Stimulated activated CD8-positive, alpha-beta memory T cell treated with anti-CD3 and anti-CD28 coated beads, Interleukin-12 subunit alpha, Interleukin-12 subunit beta, amount 100 ng/mL, for 24 hours (primary cell): ENCODE measurements around the gene GRAMD1B.
"Not testable (repeated sequence)": the region's sequence is repeated elsewhere in the genome, so short reads cannot be mapped to it uniquely, and the experiment has no call there.

Source experiments
- DNase-seq: peaks from one replicate; pipeline ENCODE4 v3.0.0-alpha.2; 2020; ENCODE audit errors: extremely low read depth

GRAMD1B gene

DNA sequence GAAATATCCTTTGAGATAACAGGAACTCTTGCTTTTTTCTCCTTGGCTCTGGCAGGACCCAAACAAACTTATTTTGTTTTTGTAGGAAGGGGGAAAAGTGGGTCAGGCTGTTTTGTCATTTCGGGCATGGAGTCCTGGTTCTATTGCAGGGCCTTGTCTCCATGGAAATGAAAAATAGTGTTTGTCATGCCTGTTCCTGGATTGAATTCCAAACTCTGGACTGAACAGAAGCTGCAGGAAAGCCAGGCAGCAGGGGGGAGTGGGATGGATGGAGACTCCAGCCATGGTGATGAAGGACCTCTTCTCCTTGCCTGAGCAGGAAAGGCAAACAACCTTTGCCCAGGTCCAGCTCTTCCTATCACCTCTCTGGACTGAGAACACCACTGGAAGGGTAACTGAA, 137.4 kb downstream of the GRAMD1B start:
- no peak for DNase-seq

DNA sequence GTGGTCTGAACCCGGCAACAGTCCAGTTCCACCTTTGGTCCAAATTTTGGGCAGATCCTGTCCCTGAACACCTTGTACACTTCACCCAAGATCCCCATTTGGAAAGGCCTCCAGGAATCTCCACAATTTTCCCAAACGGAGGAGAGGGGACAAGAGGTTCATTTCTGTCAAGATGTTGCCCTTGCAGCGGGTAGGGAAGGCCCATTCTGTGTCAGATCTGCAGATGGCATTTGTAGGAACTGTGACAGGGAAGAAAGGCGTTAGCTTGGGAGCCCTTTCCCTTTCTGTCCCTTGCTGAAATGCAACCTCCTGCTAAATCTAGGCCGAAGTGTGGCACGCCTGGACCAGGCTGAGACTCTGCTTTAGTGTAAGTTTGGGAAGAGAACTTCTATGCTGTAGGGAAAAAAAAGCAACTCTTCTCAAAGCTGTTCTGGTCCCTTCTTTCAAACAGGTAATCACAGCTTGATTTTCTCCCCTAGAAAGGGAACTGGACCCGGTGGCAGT, 138.3 kb downstream of the GRAMD1B start:
- DNase-seq = no peak

GRCh38 chr11:123569393-123569792, 139.3 kb downstream of the GRAMD1B start:
- DNase-seq = no peak

DNA sequence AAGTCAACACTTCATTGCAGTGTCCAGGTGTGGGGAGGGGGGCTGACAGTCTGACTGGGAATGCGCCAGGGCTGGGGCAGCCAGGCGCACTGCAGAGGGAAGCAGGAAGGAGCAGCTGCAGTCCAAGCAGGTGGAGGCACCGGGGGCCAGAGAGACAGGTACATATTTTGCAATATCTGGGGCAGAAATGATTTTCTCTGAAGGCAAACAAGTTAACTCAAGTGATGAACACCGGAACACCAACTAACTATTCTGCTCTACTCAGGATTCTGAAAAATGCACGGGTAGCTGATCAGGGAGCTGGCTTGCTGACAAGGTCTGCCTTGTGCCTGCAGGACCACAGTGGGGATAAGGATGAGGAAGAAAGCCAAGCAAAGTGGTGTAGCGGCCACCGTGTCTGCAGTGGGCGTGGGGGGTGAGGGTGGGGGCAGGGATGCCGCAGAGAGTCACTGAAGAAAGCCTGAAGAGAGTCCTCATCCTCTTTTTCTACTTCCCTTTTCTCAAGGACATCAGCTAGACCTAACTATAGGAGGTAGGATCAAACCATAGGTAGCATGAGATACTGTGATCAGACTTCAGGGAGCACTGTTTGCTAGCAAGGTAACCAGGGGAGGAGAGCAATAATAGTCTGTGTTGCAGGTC, 141.0 kb downstream of the GRAMD1B start:
- DNase-seq = no peak

- not testable (repeated sequence) for DNase-seq
Observed at GRCh38 chr11:123572791-123573190, 142.7 kb downstream of the GRAMD1B start.

- no peak for DNase-seq
Observed at GRCh38 chr11:123573286-123573685, 143.2 kb downstream of the GRAMD1B start.

DNA sequence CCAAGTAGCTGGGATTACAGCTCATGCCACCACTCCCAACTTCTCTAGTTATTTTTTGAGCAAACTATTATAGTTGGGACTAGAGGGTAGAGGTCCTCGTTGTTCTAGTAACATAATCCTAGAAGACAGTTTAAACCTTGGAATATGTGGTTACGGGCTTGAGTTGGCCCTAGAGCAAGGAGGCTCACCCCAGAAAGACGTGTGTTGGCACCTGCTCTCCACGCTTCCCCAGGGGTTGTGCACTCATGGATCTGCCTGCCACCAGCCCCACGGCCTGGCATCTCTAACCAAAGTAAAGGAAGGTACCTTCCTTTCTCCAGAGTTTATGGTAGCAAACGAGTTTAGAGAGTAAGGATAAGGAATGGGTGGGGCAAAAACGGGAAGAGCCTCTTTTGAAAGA, 145.4 kb downstream of the GRAMD1B start:
- no peak for DNase-seq

DNA sequence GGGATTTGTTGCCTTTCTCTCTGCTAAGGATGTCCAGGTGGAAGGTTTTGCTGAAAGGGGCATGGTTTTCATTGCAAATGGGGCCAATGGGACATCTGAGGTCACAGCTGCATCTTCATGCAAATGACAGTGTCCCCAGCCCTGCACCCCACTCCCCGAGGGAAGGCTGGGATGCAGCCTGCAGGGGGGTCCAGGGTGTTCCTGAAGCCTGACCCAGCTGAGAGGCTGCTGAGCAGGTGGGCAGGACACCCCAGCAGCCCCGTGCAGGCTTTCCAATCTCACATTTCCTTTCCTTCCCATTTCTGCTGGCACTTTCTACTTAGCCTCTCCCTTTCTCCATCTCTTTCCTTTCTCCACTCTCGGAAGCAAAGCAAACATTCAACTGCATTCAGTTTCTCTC, 146.0 kb downstream of the GRAMD1B start:
- DNase-seq = no peak

GRCh38 chr11:123576501-123576900, 146.4 kb downstream of the GRAMD1B start:
- no peak for DNase-seq

- peak; percentile 23 for DNase-seq
Observed at GRCh38 chr11:123577081-123577598, 147.1 kb downstream of the GRAMD1B start.

GRCh38 chr11:123578778-123579481, 148.9 kb downstream of the GRAMD1B start:
- no peak for DNase-seq

DNA sequence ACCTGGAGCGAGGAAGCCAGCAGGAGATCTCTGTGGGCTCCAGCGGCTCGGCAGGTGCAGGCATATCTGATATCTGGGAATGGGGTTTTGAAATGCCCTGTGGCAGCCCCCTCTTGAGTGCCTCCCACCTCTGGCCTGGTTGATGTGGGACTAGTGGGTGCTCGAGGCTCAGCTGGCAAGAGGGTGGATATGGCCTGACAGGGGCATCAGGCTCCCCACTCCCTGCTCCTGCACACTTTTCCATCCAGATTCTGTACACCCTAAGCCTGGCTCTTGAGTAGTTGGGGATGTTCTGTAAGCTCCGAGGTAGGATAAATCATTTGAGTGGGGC, 149.4 kb downstream of the GRAMD1B start:
- no peak for DNase-seq

- DNase-seq = no peak
Observed at GRCh38 chr11:123580137-123580536, 150.1 kb downstream of the GRAMD1B start.

DNA sequence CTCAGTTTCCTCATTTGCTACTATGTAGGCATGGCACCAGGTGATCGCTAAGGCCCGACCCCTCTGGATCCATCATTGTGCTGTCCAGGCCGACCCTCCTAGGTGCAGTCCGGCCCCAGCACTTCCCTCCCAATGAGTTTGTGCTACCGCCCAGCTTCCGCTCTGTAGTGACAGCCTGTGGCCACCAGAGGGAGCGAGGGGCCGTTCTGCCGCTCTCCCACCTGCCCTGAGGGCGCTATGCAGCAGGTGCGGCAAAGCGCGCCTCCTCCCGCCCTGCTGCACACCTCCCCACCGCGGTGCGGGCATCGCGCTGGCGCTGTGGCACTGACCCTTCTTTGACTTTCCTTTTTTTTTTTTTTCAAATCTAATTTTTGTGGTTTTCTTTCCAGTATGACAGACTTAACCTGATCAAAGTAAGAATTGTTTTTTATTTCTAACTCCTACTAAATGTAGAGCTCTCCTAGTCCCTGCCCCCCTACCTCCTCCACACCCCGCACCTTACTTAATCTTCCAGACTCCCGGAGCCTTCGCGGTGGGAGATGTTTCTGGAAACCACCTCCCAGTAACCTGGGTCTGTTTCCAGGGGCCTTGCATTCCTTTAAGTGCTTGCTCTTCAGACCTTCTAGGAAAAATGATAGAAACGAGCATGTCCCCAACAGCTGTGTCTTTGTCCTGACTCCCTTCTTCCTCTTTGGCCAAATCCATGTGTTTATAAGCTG, 150.6 kb downstream of the GRAMD1B start:
- DNase-seq = peak; percentile 9

GRCh38 chr11:123581651-123582399, 151.8 kb downstream of the GRAMD1B start:
- no peak for DNase-seq

DNA sequence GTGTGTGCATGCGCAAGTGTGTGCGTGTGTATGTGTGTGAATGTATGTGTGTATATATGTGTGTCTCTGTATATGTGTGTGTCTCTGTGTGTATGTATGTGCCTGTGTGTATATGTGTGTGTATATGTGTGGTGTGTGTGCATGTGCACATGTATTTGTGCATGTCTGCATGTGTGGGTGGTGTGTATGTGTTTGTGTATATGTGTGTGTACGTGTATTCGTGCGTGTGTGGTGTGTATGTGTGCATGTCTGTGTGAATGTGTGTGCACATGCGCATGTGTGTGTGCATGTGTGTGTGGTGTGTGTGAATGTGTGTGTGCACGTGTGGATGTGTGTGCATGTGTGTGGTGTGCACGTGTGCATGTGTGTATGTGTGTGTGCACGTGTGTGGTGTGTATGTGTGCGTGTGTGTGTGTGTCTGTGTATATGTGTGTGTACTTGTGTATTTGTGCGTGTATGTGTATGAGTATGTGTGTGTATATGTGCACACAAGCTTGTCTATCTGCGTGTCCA, 153.0 kb downstream of the GRAMD1B start:
- DNase-seq = no peak

DNA sequence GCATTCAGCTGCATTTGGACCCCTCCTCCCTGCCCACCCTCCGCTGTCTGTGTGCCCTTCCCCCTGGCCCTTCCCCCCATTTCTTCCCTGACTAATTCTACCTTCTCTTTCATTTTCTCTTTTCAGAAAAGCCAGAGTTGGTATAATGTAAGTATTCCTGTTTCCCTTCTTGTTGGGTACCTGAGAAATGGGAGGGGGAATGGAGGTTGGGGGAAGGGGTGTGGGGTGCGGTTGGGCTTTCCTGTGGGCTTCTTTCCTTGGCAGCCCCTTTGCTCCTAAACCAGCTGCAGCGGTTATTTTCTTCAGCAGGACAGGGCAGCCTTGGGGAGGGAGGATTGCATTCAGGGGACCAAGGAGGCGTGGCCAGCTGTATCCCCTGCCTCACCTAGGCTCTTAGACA, 154.1 kb downstream of the GRAMD1B start:
- DNase-seq = no peak

DNA sequence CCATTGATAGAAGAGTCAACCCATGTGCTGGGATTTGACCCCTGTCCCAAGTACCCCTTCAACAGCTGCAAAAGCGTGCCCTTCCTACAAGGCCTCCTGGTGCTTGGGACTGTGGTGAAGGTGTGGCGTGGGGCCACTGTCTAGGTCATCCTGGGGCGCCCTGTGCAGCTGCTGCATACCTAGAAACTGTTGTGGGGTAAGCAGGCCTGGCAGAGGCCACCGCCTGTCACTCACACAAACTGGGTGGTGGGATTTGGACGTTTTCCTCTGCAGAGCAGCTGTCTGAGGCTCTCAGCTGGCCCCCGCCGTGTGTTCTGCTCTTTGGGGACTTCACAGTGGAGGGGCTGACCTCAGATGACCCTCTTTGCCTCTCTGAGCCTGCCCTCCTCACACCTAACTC, 154.7 kb downstream of the GRAMD1B start:
- no peak for DNase-seq

GRCh38 chr11:123585206-123585605, 155.1 kb downstream of the GRAMD1B start:
- DNase-seq = no peak

DNA sequence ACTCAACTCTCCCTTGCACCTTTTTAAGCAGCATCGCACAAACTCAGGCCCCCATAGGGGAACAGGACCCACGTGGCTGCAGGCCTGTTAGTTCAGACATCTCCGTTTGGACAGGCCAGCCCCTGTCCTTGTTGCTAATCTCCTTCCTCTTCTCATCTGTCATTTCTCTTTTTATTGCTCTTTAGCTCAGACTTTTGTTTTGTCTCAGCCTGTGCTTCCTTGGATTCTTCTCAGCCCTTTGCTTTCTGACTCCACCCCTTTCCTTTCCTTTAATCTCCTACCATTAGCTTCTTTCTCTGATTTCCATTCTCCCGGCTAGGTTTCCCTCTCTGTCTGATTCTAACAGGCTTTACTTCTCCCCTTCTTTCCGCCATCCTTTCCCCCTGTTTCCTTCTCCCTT, 155.6 kb downstream of the GRAMD1B start:
- no peak for DNase-seq

DNA sequence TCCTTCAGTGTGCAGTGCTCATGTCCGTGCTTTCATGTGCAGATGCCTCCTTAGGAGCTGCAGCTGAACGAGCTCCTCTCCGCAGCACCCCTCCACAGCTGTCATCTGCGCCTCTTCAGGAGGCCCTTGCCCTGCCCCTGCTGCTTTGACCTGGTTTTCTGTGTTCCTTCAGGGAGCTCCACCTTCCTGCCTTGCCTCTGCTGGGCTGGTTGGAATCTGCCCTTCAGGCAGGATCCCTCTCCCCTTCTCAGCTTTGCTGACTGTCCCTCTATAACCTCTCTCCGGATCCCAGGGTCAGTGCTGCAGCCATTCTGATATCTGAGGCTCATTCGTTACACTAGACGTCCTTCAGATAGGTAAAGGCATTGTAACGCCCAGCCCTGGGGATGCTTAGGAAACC, 156.5 kb downstream of the GRAMD1B start:
- DNase-seq = no peak

DNA sequence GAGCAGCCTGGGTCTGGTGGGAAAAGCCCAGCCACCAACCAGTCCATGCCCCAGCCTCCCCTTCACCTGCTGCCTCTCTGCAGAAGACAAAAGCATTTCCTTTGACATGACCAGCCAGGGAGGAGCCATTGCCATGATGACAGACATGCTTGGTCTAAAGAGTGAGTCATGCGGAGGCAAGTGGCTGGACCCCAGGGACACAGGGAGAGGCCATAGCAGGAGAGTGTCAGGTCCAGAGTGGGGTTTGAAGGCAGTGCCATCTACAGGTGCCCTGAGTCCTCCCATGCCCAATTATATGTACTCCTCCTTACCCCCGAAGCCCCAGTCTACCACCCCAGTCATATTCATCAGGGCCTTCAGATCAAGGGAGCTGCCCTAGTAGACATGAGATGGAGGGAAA, 157.0 kb downstream of the GRAMD1B start:
- DNase-seq = no peak
